ENCODE data around the gene ASIC2.

The ASIC2 gene

GRCh38 chr17:33105911-33106310 is 187.2 kb downstream of the ASIC2 start:
- Histone ChIP-seq H3F3A (ENCODE audit: insufficient read depth) (no peaks in the 10 kb centered on the region), H3K9me2 (replicated peaks; ENCODE audit: insufficient read depth, low read length) (no peaks in the 10 kb centered on the region), H3K27ac (ENCODE audit: low read depth, low read length) (no peak overlapping the region), H3K36me3 (ENCODE audit: low read length) (no peaks in the 10 kb centered on the region), H2AFZ (ENCODE audit: low read depth, low read length, severe bottlenecking) (no peak overlapping the region), H3K4me2 (ENCODE audit: low read depth, low read length, poor library complexity, severe bottlenecking) (no peak overlapping the region), H3K79me2 (ENCODE audit: insufficient read depth, low read length) (no peaks in the 10 kb centered on the region), H3K9me3 (ENCODE audit: insufficient read depth, low read length) (no peaks in the 10 kb centered on the region), H3K27me3 (ENCODE audit: low read length) (no peaks in the 10 kb centered on the region), H4K20me1 (ENCODE audit: low read depth, low read length) (no peaks in the 10 kb centered on the region), H3K9ac (ENCODE audit: low read length) (no peak overlapping the region), H3K4me3 (ENCODE audit: insufficient read depth, low read length, poor library complexity, severe bottlenecking) (no peak overlapping the region)
- no peak for TF ChIP-seq EZH2phosphoT487 (conservative IDR thresholded peaks at IDR 0.05; ENCODE audit: low read length)
- TF ChIP-seq, protein P1, sequence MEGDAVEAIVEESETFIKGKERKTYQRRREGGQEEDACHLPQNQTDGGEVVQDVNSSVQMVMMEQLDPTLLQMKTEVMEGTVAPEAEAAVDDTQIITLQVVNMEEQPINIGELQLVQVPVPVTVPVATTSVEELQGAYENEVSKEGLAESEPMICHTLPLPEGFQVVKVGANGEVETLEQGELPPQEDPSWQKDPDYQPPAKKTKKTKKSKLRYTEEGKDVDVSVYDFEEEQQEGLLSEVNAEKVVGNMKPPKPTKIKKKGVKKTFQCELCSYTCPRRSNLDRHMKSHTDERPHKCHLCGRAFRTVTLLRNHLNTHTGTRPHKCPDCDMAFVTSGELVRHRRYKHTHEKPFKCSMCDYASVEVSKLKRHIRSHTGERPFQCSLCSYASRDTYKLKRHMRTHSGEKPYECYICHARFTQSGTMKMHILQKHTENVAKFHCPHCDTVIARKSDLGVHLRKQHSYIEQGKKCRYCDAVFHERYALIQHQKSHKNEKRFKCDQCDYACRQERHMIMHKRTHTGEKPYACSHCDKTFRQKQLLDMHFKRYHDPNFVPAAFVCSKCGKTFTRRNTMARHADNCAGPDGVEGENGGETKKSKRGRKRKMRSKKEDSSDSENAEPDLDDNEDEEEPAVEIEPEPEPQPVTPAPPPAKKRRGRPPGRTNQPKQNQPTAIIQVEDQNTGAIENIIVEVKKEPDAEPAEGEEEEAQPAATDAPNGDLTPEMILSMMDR (IDR thresholded peaks at IDR 0.05; ENCODE audit: insufficient read depth, low read length, poor library complexity, severe bottlenecking): no peak

DNA sequence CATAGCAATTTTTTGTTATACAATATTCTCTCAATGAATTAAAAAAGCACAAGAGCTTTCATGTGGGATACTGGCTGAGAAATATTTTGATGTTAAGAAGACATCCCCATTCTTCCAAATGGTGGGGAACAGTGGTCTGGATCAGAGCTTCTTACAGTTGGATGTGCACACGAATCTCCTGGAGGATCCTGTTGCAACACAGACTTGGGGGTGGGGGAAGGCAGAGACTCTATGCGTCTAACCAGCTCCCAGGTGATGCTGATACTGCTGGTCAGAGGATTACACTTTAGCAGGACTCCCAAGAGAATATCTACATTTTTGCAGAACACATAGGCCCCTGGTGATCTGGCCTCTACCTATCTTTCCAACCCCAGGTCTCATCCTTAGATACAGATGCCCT is 193.2 kb downstream of the ASIC2 start:
- H4K20me1 ChIP-seq (ENCODE audit: low read depth, low read length): no peaks in the 10 kb centered on the region
- no peak overlapping the region for H3K4me2 ChIP-seq (ENCODE audit: low read depth, low read length, poor library complexity, severe bottlenecking)
- no peaks in the 10 kb centered on the region for H3K9me2 ChIP-seq (replicated peaks; ENCODE audit: insufficient read depth, low read length)
- no peak overlapping the region for H3K4me3 ChIP-seq (ENCODE audit: insufficient read depth, low read length, poor library complexity, severe bottlenecking)
- H3K79me2 ChIP-seq (ENCODE audit: insufficient read depth, low read length): no peaks in the 10 kb centered on the region
- no peaks in the 10 kb centered on the region for H3F3A ChIP-seq (ENCODE audit: insufficient read depth)
- H3K27ac ChIP-seq (ENCODE audit: low read depth, low read length): no peak overlapping the region
- no peaks in the 10 kb centered on the region for H3K36me3 ChIP-seq (ENCODE audit: low read length)
- H3K27me3 ChIP-seq (ENCODE audit: low read length): no peaks in the 10 kb centered on the region
- no peaks in the 10 kb centered on the region for H3K9me3 ChIP-seq (ENCODE audit: insufficient read depth, low read length)
- TF ChIP-seq, protein P1 (IDR thresholded peaks at IDR 0.05; ENCODE audit: insufficient read depth, low read length, poor library complexity, severe bottlenecking): no peak
- H2AFZ ChIP-seq (ENCODE audit: low read depth, low read length, severe bottlenecking): no peak overlapping the region
- no peak overlapping the region for H3K9ac ChIP-seq (ENCODE audit: low read length)

- Histone ChIP-seq H3K9me3 (ENCODE audit: insufficient read depth, low read length) (no peaks in the 10 kb centered on the region), H4K20me1 (ENCODE audit: low read depth, low read length) (no peaks in the 10 kb centered on the region), H3K4me2 (ENCODE audit: low read depth, low read length, poor library complexity, severe bottlenecking) (no peak overlapping the region), H3K9me2 (replicated peaks; ENCODE audit: insufficient read depth, low read length) (no peaks in the 10 kb centered on the region), H3K4me3 (ENCODE audit: insufficient read depth, low read length, poor library complexity, severe bottlenecking) (no peak overlapping the region), H3K79me2 (ENCODE audit: insufficient read depth, low read length) (no peaks in the 10 kb centered on the region), H3K27ac (ENCODE audit: low read depth, low read length) (no peak overlapping the region), H3K27me3 (ENCODE audit: low read length) (no peaks in the 10 kb centered on the region), H3F3A (ENCODE audit: insufficient read depth) (no peaks in the 10 kb centered on the region), H3K9ac (ENCODE audit: low read length) (no peak overlapping the region), H2AFZ (ENCODE audit: low read depth, low read length, severe bottlenecking) (no peak overlapping the region), H3K36me3 (ENCODE audit: low read length) (no peaks in the 10 kb centered on the region)
- TF ChIP-seq EZH2phosphoT487 (conservative IDR thresholded peaks at IDR 0.05; ENCODE audit: low read length): no peak
- TF ChIP-seq, protein P1 (IDR thresholded peaks at IDR 0.05; ENCODE audit: insufficient read depth, low read length, poor library complexity, severe bottlenecking): no peak
Measured at GRCh38 chr17:33099252-33099651, 193.8 kb downstream of the ASIC2 start.

- no peak overlapping the region for H3K9ac ChIP-seq (ENCODE audit: low read length)
- no peaks in the 10 kb centered on the region for H3K9me2 ChIP-seq (replicated peaks; ENCODE audit: insufficient read depth, low read length)
- H3K36me3 ChIP-seq (ENCODE audit: low read length): no peaks in the 10 kb centered on the region
- no peaks in the 10 kb centered on the region for H3K9me3 ChIP-seq (ENCODE audit: insufficient read depth, low read length)
- H3K4me2 ChIP-seq (ENCODE audit: low read depth, low read length, poor library complexity, severe bottlenecking): no peak overlapping the region
- H2AFZ ChIP-seq (ENCODE audit: low read depth, low read length, severe bottlenecking): no peak overlapping the region
- no peaks in the 10 kb centered on the region for H4K20me1 ChIP-seq (ENCODE audit: low read depth, low read length)
- TF ChIP-seq, protein P1 (IDR thresholded peaks at IDR 0.05; ENCODE audit: insufficient read depth, low read length, poor library complexity, severe bottlenecking): no peak
- TF ChIP-seq EZH2phosphoT487 (conservative IDR thresholded peaks at IDR 0.05; ENCODE audit: low read length): no peak
- no peaks in the 10 kb centered on the region for H3F3A ChIP-seq (ENCODE audit: insufficient read depth)
- H3K27ac ChIP-seq (ENCODE audit: low read depth, low read length): no peak overlapping the region
- H3K4me3 ChIP-seq (ENCODE audit: insufficient read depth, low read length, poor library complexity, severe bottlenecking): no peak overlapping the region
- H3K27me3 ChIP-seq (ENCODE audit: low read length): no peaks in the 10 kb centered on the region
- no peaks in the 10 kb centered on the region for H3K79me2 ChIP-seq (ENCODE audit: insufficient read depth, low read length)
Measured at GRCh38 chr17:33097411-33097810, 195.7 kb downstream of the ASIC2 start.

Measured in SU-DHL-6 (cell line).